Testis (tissue), 2 donors: Measurements from ENCODE around the gene ZNF774.

Source experiments
- POLR2A ChIP-seq: fragments of 450-650 bp; IDR thresholded peaks from one replicate; pipeline ENCODE4 v1.6.1; 2017; ENCODE audit warnings: antibody characterized with exemption, mild to moderate bottlenecking, moderate library complexity
- TF ChIP-seq, protein P1 (sequence below), 3 experiments: fragments of 450-650 bp in 2 of 3; fragments of 200-600 bp in 1 of 3; sonication (generic) in 1 of 3; IDR thresholded peaks; one replicate each; pipeline ENCODE4 v1.5.1; 2016 to 2019; ENCODE audit warnings: antibody characterized with exemption in 3 of 3, mild to moderate bottlenecking in 2 of 3, moderate library complexity in 1 of 3

DNA sequence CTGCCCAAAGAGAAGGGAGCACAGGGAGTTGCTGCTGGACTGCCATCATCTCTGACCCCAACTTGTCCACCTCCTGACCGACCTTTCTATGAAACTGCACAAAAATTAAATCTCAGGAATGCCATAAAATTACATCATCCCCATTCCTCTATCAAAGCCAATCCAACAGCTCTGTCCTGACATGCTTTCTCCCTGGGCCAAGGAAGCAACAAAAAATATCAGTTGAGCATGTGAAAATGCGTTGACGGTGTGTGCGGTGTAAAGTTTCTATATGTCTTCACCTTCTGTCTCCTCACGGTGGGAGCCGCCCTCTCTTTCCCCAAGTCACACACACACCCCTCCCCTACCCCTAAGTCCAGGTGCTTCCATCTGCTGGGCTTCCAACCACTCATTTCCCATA, 3.6 kb upstream of the ZNF774 start:
- TF ChIP-seq, protein P1, sequence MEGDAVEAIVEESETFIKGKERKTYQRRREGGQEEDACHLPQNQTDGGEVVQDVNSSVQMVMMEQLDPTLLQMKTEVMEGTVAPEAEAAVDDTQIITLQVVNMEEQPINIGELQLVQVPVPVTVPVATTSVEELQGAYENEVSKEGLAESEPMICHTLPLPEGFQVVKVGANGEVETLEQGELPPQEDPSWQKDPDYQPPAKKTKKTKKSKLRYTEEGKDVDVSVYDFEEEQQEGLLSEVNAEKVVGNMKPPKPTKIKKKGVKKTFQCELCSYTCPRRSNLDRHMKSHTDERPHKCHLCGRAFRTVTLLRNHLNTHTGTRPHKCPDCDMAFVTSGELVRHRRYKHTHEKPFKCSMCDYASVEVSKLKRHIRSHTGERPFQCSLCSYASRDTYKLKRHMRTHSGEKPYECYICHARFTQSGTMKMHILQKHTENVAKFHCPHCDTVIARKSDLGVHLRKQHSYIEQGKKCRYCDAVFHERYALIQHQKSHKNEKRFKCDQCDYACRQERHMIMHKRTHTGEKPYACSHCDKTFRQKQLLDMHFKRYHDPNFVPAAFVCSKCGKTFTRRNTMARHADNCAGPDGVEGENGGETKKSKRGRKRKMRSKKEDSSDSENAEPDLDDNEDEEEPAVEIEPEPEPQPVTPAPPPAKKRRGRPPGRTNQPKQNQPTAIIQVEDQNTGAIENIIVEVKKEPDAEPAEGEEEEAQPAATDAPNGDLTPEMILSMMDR (IDR thresholded peaks at IDR 0.05): no peak
- TF ChIP-seq POLR2A: no peak
